Gastroesophageal sphincter (tissue), 3 donors: Measurements from ENCODE around the gene SHANK2.

Experiments
- CTCF ChIP-seq, 4 experiments: fragments of 200-600 bp in 2 of 4; fragments of 450-650 bp in 2 of 4; sonication (generic) in 1 of 4; IDR thresholded peaks; one replicate each; pipeline ENCODE4 v1.5.1; 2017 to 2019; ENCODE audit warnings: antibody characterized with exemption in 4 of 4, mild to moderate bottlenecking in 2 of 4, moderate library complexity in 2 of 4
- POLR2AphosphoS5 ChIP-seq: sonication (generic); formaldehyde crosslinking; IDR thresholded peaks from one replicate; pipeline ENCODE4 v1.6.1; 2017; ENCODE audit warnings: antibody characterized with exemption

GRCh38 chr11:71266114-71266833, 13.9 kb upstream of the SHANK2 start:
- TF ChIP-seq CTCF (IDR thresholded peaks at IDR 0.05) (no peak), POLR2AphosphoS5 (no peak)
